ENCODE results near the gene PDZD4.

PDZD4 gene

GRCh38 chrX:153794018-153794896 is 36.1 kb downstream of the PDZD4 start, which contains the start of the genes IDH3G and SSR4:
Gene IDH3G (minus strand): TSS chrX:153794375. CDS start chrX:153794326, 49 bp downstream.
Gene SSR4 (plus strand): TSS chrX:153794668. CDS start chrX:153794688, 20 bp downstream.
- peak; percentile 97 for DNase-seq (ENCODE audit: low read depth)
- H3K4me3 ChIP-seq (ENCODE audit: low read depth, low read length), result peak within 1 kb of the TSS; percentile 89
- TF ChIP-seq CTCF (IDR thresholded peaks at IDR 0.05; ENCODE audit: insufficient read depth, low read depth, low read length, missing control alignments), result no peak

GRCh38 chrX:153793291-153793690 is 37.1 kb downstream of the PDZD4 start:
- peak; percentile 32 for DNase-seq (ENCODE audit: low read depth)
- H3K4me3 ChIP-seq (ENCODE audit: low read depth, low read length), result peak overlapping the region; percentile 89
- TF ChIP-seq CTCF (IDR thresholded peaks at IDR 0.05; ENCODE audit: insufficient read depth, low read depth, low read length, missing control alignments), result no peak

GRCh38 chrX:153792368-153792767 is 38.0 kb downstream of the PDZD4 start:
- no peak for DNase-seq (ENCODE audit: low read depth)
- no peak for TF ChIP-seq CTCF (IDR thresholded peaks at IDR 0.05; ENCODE audit: insufficient read depth, low read depth, low read length, missing control alignments)
- no peak overlapping the region for H3K4me3 ChIP-seq (ENCODE audit: low read depth, low read length)

GRCh38 chrX:153791104-153791852 is 39.1 kb downstream of the PDZD4 start:
- no peak overlapping the region for H3K4me3 ChIP-seq (ENCODE audit: low read depth, low read length)
- no peak for TF ChIP-seq CTCF (IDR thresholded peaks at IDR 0.05; ENCODE audit: insufficient read depth, low read depth, low read length, missing control alignments)
- no peak for DNase-seq (ENCODE audit: low read depth)

GRCh38 chrX:153789654-153790053 is 40.7 kb downstream of the PDZD4 start:
- H3K4me3 ChIP-seq (ENCODE audit: low read depth, low read length), result no peak overlapping the region
- DNase-seq (ENCODE audit: low read depth), result no peak
- no peak for TF ChIP-seq CTCF (IDR thresholded peaks at IDR 0.05; ENCODE audit: insufficient read depth, low read depth, low read length, missing control alignments)

GRCh38 chrX:153786669-153787068 is 43.7 kb downstream of the PDZD4 start:
- no peak for DNase-seq (ENCODE audit: low read depth)
- no peak overlapping the region for H3K4me3 ChIP-seq (ENCODE audit: low read depth, low read length)
- no peak for TF ChIP-seq CTCF (IDR thresholded peaks at IDR 0.05; ENCODE audit: insufficient read depth, low read depth, low read length, missing control alignments)
